ENCODE measurements around the gene SMARCA4.

Gene SMARCA4

GRCh38 chr19:11108746-11109145 lies 147.9 kb downstream of the SMARCA4 start:
- no peak for DNase-seq

- DNase-seq, result no peak
Measured at GRCh38 chr19:11111117-11111770, 150.4 kb downstream of the SMARCA4 start.

- DNase-seq, result no peak
Measured at GRCh38 chr19:11111771-11112144, 150.9 kb downstream of the SMARCA4 start.
